HG02759 (cell line): Measurements from ENCODE around the gene PLAC9.

Experiments used
- ATAC-seq: cut with Tn5 transposase; IDR thresholded peaks from one replicate; pipeline ENCODE4 v1.9.1; 2021; ENCODE audit warnings: mild to moderate bottlenecking, moderate library complexity; ENCODE audit not compliant: unreplicated experiment

Gene PLAC9

GRCh38 chr10:80177781-80178636 is 45.5 kb downstream of the PLAC9 start:
- no peak for ATAC-seq

- ATAC-seq = no peak
Observed at GRCh38 chr10:80182986-80183385, 50.5 kb downstream of the PLAC9 start.

GRCh38 chr10:80183436-80183835 is 50.9 kb downstream of the PLAC9 start:
- ATAC-seq = no peak

DNA sequence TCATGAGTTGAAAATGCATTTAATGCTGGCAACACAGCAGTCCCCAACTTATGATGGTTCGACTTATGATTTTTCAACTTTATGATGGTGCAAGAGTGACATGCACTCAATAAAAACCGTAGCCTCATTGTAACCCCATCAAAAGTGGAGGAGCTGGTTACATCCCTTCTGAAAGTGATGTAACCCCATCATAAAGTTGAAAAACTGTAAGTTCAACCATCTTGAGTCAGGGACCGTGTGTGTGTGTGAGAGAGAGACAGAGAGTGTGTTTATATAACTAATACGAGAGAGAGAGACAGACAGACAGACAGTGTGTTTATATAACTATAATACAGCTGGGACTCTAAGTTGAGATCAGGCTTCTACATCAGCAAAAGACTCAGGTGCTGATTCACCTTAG is 51.8 kb downstream of the PLAC9 start:
- no peak for ATAC-seq

GRCh38 chr10:80185578-80186299 is 53.2 kb downstream of the PLAC9 start:
- no peak for ATAC-seq

DNA sequence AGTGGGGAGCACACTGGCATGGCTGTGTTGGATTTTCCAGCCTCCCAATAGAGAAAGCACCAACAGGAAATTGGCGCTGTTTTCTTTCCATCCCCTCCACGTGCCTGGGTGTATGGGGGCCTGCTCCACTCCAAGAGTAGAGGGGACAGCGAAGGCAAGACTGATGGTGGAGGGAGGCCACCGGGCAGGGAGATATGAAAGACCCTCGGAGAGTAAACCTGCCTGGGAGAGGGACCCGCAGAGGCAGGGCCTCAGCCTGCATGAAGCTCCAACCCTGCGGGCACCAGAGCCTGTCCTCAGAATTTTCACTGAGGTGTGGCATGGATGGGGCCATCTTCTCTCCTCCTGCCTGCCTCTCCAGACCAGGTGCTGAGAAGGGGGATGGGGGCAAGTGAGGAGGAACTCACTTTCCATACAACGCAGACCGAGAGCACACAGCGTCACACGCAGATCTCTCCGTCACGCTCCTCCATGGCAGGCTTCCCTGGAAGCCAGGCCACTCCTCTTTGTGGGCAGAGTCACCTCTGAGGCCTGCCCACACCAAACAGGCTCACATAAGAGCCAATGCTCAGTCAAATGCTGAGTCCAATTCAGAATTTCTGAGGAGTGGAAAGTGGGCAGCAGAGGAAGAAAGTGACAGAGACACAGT is 54.0 kb downstream of the PLAC9 start:
- ATAC-seq = no peak

DNA sequence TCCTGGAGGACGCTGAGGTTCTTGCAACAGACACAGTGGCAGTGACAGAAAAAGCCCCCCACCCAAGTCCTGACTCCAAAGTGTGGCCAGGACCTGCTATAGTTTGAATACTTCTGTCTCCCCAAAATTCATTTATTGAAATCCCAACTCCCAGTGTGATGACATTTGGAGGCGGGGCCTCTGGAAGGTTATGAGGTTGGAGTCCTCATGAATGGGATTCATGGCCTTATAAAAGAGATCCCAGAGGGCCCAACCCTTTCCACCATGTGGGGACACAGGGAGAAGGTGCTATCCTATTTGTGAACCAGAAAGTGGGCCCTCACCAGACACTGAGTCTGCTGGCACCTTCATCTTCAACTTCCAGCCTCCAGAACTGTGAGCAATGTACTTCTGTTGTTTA is 54.5 kb downstream of the PLAC9 start:
- no peak for ATAC-seq

GRCh38 chr10:80187465-80188409 is 55.2 kb downstream of the PLAC9 start:
- ATAC-seq = peak; percentile 81

- ATAC-seq = no peak
Observed at GRCh38 chr10:80188713-80189112, 56.2 kb downstream of the PLAC9 start.

DNA sequence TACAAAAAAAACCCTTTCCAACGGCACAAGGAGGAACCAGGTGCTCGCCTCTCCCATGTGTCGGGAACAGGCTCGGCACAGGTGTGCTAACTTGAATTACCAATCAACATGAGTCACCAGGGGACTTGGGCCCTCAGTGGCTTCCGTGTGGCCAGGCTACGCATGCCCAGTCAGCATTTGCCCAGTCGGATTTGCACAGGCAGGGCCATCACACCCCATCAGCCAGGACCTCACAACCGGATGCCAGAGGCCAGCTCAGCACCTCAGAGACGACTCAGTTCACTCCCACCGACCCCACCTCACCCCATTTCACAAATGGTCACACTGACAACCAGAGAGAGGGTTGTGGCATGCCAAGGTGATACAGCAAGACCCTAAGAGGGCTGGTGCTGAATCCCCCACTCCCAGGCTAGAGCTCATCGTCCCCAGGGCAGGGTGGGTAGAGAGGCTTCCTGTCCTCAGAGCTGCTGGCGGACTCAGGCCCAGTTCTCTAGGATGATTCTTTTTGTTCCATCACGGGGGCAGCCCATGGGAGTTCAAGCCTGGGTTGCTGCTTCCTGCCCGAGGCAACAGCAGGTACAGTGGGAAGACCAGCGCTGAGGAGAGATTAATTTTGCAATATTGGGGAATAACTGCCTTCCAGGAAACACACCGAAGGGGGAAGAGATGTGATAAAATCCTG is 59.2 kb downstream of the PLAC9 start:
- ATAC-seq = no peak

- no peak for ATAC-seq
Observed at GRCh38 chr10:80192553-80192952, 60.0 kb downstream of the PLAC9 start.

DNA sequence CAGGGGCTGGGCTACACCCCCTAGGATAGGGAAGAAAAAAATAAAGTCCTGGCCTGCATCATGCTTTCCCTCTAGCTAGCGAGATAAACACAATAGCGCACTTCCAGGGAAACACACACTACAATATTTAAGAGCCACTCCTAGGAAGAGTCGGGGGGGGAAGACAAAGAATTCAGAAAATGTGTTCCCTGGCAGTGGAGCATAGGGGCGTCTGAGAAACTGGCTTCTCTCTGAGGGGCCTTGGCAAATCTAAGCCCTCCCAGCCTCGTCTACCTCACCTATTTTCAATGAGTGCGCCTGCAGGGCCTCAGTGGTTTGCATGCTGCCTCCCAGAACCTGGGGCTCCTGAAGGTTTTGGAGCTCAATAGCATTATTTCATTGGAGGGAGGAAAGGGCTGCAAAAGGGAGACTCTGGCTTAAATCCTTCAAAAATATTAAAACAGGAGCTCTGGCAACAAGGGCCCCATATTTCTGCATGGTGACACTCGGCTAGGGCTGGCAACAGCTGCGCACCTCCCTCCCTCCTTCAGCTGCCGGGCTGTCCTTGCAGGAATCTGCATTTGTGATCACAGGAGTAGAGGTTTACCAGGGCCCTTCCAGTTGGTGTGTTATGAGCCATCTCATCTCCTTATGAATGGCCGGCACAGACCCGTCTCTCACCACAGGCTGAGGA is 62.0 kb downstream of the PLAC9 start:
- no peak for ATAC-seq
